SU-DHL-6 (cell line): Measurements from ENCODE around the gene HDAC7.
A peak's percentile ranks its signal among the peaks of the same experiment; 100 is the strongest.

Experiments used
- H2AFZ ChIP-seq: fragments of 200-600 bp; sonication (generic); 2 replicates; pipeline ENCODE4 v1.6.1; 2014; ENCODE audit warnings: low read depth, mild to moderate bottlenecking, moderate library complexity, mixed read lengths, antibody characterized with exemption, low read length; ENCODE audit not compliant: severe bottlenecking
- H3F3A ChIP-seq: fragments of 200-600 bp; shearing (Covaris generic); 2 replicates; pipeline ENCODE4 v1.6.0; 2016; ENCODE audit warnings: antibody characterized with exemption, mild to moderate bottlenecking; ENCODE audit not compliant: insufficient read depth
- H3K27ac ChIP-seq: fragments of 200-600 bp; sonication (generic); 2 replicates; pipeline ENCODE4 v1.5.1; 2016; ENCODE audit warnings: low read depth, mild to moderate bottlenecking, low read length, moderate library complexity, mixed read lengths
- H3K27me3 ChIP-seq: fragments of 200-600 bp; sonication (generic), shearing (Covaris generic); 2 replicates; pipeline ENCODE4 v1.6.0; 2014; ENCODE audit warnings: mild to moderate bottlenecking, low read length
- H3K36me3 ChIP-seq: fragments of 200-600 bp; sonication (generic); 2 replicates; pipeline ENCODE4 v1.6.1; 2014; ENCODE audit warnings: mild to moderate bottlenecking, low read length, mixed read lengths
- H3K4me2 ChIP-seq: fragments of 300-600, 200-600 bp; shearing (Covaris generic), sonication (generic); 2 replicates; pipeline ENCODE4 v1.6.0; 2014; ENCODE audit warnings: low read length, low read depth, mild to moderate bottlenecking; ENCODE audit not compliant: poor library complexity, severe bottlenecking
- H3K4me3 ChIP-seq: fragments of 200-600 bp; sonication (generic); 2 replicates; pipeline ENCODE4 v1.5.1; 2014; ENCODE audit warnings: antibody characterized with exemption, low read length, mild to moderate bottlenecking, mixed read lengths; ENCODE audit not compliant: insufficient read depth, poor library complexity, severe bottlenecking
- H3K79me2 ChIP-seq: fragments of 200-600 bp; sonication (generic); 2 replicates; pipeline ENCODE4 v1.6.1; 2014; ENCODE audit warnings: mild to moderate bottlenecking, low read length, moderate library complexity; ENCODE audit not compliant: insufficient read depth
- H3K9ac ChIP-seq: fragments of 200-600 bp; sonication (generic); 2 replicates; pipeline ENCODE4 v1.7.0; 2014; ENCODE audit warnings: mild to moderate bottlenecking, low read length
- H3K9me2 ChIP-seq: fragments of 200-600 bp; sonication (generic); replicated peaks from 2 replicates; pipeline ENCODE4 v1.6.1; 2014; ENCODE audit warnings: low read length; ENCODE audit not compliant: insufficient read depth
- H3K9me3 ChIP-seq: fragments of 200-600 bp; sonication (generic); 2 replicates; pipeline ENCODE4 v1.6.1; 2014; ENCODE audit warnings: low read length, mixed read lengths; ENCODE audit not compliant: insufficient read depth
- H4K20me1 ChIP-seq: fragments of 200-600 bp; sonication (generic); 2 replicates; pipeline ENCODE4 v1.6.1; 2014; ENCODE audit warnings: low read depth, mild to moderate bottlenecking, antibody characterized with exemption, low read length, moderate library complexity, mixed read lengths
- EZH2phosphoT487 ChIP-seq: fragments of 200-600 bp; sonication (generic), shearing (Covaris generic); conservative IDR thresholded peaks from 2 replicates; pipeline ENCODE4 v1.6.1; 2018; ENCODE audit warnings: mild to moderate bottlenecking, antibody characterized with exemption, low read length, moderate library complexity, mixed read lengths
- TF ChIP-seq, protein P1 (sequence below): fragments of 200-600 bp; sonication (generic); IDR thresholded peaks from one replicate; pipeline ENCODE4 v1.5.1; 2017; ENCODE audit warnings: antibody characterized with exemption, mild to moderate bottlenecking, low read length, moderate library complexity; ENCODE audit not compliant: insufficient read depth, poor library complexity, severe bottlenecking

HDAC7 gene

GRCh38 chr12:47814539-47815170 lies 5.0 kb downstream of the HDAC7 start:
- Histone ChIP-seq H3F3A (peaks cover 37% of the 10 kb centered on the region), H2AFZ (no peak overlapping the region), H3K79me2 (peaks cover 83% of the 10 kb centered on the region), H4K20me1 (no peaks in the 10 kb centered on the region), H3K27me3 (no peaks in the 10 kb centered on the region), H3K36me3 (0 out of 2 replicates have a peak, but pooled peaks cover 4% of the 10 kb centered on the region), H3K9ac (peak overlapping the region; percentile 54), H3K27ac (peak overlapping the region; percentile 89), H3K4me2 (peak overlapping the region; percentile 84), H3K9me2 (no peaks in the 10 kb centered on the region), H3K4me3 (no peak overlapping the region), H3K9me3 (no peaks in the 10 kb centered on the region)
- no peak for TF ChIP-seq EZH2phosphoT487
- TF ChIP-seq, protein P1, sequence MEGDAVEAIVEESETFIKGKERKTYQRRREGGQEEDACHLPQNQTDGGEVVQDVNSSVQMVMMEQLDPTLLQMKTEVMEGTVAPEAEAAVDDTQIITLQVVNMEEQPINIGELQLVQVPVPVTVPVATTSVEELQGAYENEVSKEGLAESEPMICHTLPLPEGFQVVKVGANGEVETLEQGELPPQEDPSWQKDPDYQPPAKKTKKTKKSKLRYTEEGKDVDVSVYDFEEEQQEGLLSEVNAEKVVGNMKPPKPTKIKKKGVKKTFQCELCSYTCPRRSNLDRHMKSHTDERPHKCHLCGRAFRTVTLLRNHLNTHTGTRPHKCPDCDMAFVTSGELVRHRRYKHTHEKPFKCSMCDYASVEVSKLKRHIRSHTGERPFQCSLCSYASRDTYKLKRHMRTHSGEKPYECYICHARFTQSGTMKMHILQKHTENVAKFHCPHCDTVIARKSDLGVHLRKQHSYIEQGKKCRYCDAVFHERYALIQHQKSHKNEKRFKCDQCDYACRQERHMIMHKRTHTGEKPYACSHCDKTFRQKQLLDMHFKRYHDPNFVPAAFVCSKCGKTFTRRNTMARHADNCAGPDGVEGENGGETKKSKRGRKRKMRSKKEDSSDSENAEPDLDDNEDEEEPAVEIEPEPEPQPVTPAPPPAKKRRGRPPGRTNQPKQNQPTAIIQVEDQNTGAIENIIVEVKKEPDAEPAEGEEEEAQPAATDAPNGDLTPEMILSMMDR: no peak

GRCh38 chr12:47813511-47814196 lies 6.0 kb downstream of the HDAC7 start:
- H3K27me3 ChIP-seq: no peaks in the 10 kb centered on the region
- no peaks in the 10 kb centered on the region for H4K20me1 ChIP-seq
- TF ChIP-seq, protein P1: no peak
- TF ChIP-seq EZH2phosphoT487: no peak
- 0 out of 2 replicates have a peak, but pooled peaks cover 4% of the 10 kb centered on the region for H3K36me3 ChIP-seq
- peaks cover 39% of the 10 kb centered on the region for H3F3A ChIP-seq
- peak overlapping the region; percentile 43 for H3K4me3 ChIP-seq
- H3K9me2 ChIP-seq: no peaks in the 10 kb centered on the region
- peaks cover 81% of the 10 kb centered on the region for H3K79me2 ChIP-seq
- peak overlapping the region; percentile 54 for H3K9ac ChIP-seq
- peak overlapping the region; percentile 84 for H3K4me2 ChIP-seq
- peak overlapping the region; percentile 89 for H3K27ac ChIP-seq
- H3K9me3 ChIP-seq: no peaks in the 10 kb centered on the region
- H2AFZ ChIP-seq: no peak overlapping the region

DNA sequence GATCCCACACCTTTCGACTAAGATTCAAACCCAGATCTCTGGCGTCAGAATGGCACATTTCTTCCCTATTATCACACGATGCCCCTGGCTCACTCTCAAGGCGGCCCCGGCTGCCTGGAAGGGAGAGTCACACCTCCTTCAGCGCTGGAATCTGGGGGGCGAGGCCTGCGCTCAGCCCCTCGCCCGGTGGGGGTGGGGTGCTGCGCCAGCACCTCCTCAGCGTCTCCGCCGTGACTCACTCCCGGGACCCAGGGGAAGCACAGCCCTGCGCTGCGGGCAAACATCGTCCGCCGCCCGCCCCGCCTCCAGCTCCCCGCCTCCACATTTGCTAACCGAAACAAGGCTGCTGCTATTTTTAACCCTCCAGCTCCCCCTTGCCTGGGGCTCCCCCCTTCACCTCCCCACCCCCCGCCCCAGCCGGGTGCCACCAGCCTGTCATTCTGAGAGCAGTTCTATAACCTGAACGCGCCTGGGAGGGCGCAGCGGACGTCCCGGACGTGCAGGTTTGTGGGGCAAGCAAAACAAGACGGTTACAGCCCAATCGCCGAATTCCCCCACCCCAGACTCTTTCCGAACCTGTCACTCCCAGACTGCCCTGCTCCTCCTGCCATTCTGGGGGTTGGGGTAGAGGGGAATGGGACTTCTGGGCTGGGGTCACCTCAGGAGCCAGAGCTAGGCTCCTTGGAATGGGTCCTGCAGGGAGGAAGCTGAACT lies 6.7 kb downstream of the HDAC7 start:
- peak overlapping the region; percentile 1 for H2AFZ ChIP-seq

More for the DNA sequence above, 6.7 kb downstream of the HDAC7 start:
- H3K4me3 ChIP-seq: peak overlapping the region; percentile 43
- peaks cover 76% of the 10 kb centered on the region for H3K79me2 ChIP-seq
- H4K20me1 ChIP-seq: no peaks in the 10 kb centered on the region
- H3K9ac ChIP-seq: peak overlapping the region; percentile 54
- TF ChIP-seq EZH2phosphoT487: no peak
- TF ChIP-seq, protein P1: no peak
- no peaks in the 10 kb centered on the region for H3K27me3 ChIP-seq
- H3K36me3 ChIP-seq: 0 out of 2 replicates have a peak, but pooled peaks cover 4% of the 10 kb centered on the region
- H3F3A ChIP-seq: peaks cover 44% of the 10 kb centered on the region
- H3K9me2 ChIP-seq: no peaks in the 10 kb centered on the region
- peak overlapping the region; percentile 84 for H3K4me2 ChIP-seq
- H3K9me3 ChIP-seq: no peaks in the 10 kb centered on the region
- peak overlapping the region; percentile 89 for H3K27ac ChIP-seq
